Ramos (cell line): ENCODE results near the gene CYCS.
"Not testable (repeated sequence)": the region's sequence is repeated elsewhere in the genome, so short reads cannot be mapped to it uniquely, and the experiment has no call there.

Source experiments
- in situ Hi-C: fragments of 300-500 bp; cut with MboI; formaldehyde crosslinking; loops from one replicate; pipeline ENCODE4 v1.14.3; 2022; ENCODE audit warnings: low sequenced_read_pairs; ENCODE audit not compliant: unreplicated experiment

Gene CYCS

GRCh38 chr7:25119102-25119501 lies 6.0 kb downstream of the CYCS start:
- in situ Hi-C loops: no loop called here

GRCh38 chr7:25118048-25118753 lies 6.9 kb downstream of the CYCS start:
- in situ Hi-C loops: no loop called here

- in situ Hi-C loops: no loop called here
Observed at GRCh38 chr7:25117226-25118047, 7.6 kb downstream of the CYCS start.

- in situ Hi-C loops: no loop called here
Observed at GRCh38 chr7:25116621-25117020, 8.4 kb downstream of the CYCS start.

GRCh38 chr7:25110514-25110913 lies 14.5 kb downstream of the CYCS start:
- in situ Hi-C loops: not testable (repeated sequence)

- in situ Hi-C loops: no loop called here
Observed at GRCh38 chr7:25109276-25109675, 15.8 kb downstream of the CYCS start.

- in situ Hi-C loops: no loop called here
Observed at GRCh38 chr7:25105911-25106310, 19.1 kb downstream of the CYCS start.

GRCh38 chr7:25103773-25104172 lies 21.3 kb downstream of the CYCS start:
- in situ Hi-C loops: no loop called here

DNA sequence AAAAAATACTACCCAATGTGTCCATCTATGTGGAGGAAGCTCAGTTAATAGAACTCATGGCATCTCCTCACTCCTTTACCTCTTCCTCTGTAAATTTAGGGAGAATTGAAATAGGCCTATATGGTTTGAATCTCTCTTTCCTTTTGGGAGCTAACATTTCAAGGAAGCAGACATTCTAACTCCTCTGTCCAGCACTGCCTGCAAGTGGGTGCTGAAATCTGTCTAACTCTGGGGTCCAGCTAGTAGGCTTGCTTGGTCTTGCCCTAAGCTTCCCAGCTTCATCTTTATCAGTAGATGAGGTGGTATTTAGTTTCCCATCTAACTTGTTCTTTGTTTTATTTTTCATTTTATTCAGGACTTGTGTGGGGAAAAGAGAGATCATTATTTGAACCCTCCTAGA lies 23.2 kb downstream of the CYCS start:
- in situ Hi-C loops: no loop called here

GRCh38 chr7:25098096-25099046 lies 26.7 kb downstream of the CYCS start:
- in situ Hi-C loops: loop anchor here (25.0 kb wide), 1 partner anchor 811 kb away; the partner anchor contains the start of gene NPY

DNA sequence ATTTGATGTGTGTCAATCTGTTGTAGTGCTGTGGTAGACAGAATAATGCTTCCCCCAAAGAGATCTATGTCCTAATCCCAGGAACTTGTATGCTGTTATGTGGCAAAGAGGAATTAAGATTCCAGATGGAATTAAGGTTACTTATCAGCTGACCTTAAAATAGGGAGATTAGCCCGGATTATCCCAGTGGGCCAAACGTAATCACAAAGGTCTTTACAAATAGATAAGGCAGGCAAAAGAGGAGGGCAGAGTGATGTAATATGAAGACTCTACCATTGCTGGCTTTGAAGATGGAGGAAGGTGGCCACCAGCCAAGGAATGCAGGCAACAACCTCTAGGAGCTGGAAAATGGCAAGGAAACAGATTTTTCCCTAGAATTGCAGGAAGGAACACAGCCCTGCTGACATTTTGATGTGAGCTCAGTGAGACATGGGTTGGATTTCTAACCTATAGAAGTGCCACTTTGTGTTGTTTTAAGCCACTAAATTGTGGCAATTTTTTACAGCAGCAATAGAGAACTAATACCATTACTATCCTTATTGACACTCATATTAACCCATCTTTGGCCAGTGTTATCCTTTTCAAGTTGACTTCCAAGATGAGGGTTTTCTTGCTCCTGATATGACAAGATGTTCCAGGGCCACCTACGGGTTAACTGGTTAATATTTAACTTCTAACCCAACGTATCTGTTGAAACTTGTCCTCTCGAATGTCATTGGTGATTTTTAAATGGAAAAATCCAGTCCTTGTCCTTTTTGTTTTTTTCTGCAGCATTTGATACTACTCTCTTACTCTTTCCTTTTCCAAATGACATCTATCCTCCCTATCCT lies 29.3 kb downstream of the CYCS start:
- in situ Hi-C loops: loop anchor here (25.0 kb wide), 1 partner anchor 808 kb away; the partner anchor contains the start of gene NPY

DNA sequence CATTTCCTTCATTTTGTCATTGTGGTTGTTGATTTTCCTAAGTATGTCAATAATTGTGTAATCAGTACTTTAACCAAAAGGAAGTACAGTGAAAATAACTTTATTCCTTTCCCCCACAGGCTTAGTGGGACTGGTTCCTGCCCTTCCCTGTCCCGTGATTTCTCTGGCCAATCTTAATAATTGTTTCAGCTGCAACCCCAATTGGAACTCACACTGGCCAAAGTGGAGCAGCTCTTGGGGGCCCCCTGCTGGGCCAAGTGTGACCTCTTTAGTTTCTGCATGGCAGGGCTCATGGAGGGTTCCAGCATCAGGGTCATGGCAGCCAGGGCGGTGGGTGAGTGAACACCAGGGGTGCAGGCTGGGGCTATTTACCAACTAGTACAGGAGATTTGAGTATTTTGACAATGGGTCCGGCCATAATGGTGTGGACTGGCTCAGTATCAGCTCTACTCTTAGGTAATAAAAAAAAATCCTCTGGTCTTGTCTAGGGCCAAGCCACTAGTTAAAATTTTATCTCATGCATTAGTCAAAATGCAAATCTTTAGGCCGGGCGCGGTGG lies 31.7 kb downstream of the CYCS start:
- in situ Hi-C loops: loop anchor here (5.0 to 25.0 kb wide), 2 partner anchors 276 to 806 kb away; partner anchors contain the start of gene NPY

GRCh38 chr7:25091779-25092178 lies 33.3 kb downstream of the CYCS start:
- in situ Hi-C loops: loop anchor here (5.0 to 25.0 kb wide), 2 partner anchors 274 to 804 kb away; partner anchors contain the start of gene NPY

DNA sequence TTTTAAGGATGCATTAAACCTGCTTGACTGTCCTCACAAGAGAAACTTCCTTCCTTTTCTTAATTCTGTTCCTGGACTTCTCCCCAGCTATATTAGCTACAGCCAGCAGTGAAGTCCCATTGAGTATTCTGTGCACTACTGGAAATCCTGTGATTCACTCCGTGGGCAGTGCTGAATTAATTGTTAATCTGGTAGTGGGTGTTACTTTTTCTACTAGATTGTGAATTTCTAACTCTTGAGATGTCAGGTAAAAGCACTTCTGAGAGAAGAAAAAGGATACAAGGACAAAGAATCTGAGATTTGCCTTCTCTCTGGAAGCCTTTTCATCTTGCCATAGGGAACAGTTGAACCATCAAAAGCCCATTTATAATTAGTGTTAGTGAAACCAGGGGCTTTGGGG lies 33.9 kb downstream of the CYCS start:
- in situ Hi-C loops: loop anchor here (5.0 to 25.0 kb wide), 2 partner anchors 274 to 804 kb away; partner anchors contain the start of gene NPY

GRCh38 chr7:25090374-25090773 lies 34.7 kb downstream of the CYCS start:
- in situ Hi-C loops: loop anchor here (5.0 to 25.0 kb wide), 2 partner anchors 273 to 803 kb away; partner anchors contain the start of gene NPY

- in situ Hi-C loops: loop anchor here (25.0 kb wide), 1 partner anchor 801 kb away; the partner anchor contains the start of gene NPY
Observed at GRCh38 chr7:25087855-25088254, 37.2 kb downstream of the CYCS start.

GRCh38 chr7:25084821-25085220 lies 40.2 kb downstream of the CYCS start:
- in situ Hi-C loops: loop anchor here (25.0 kb wide), 1 partner anchor 798 kb away; the partner anchor contains the start of gene NPY

- in situ Hi-C loops: loop anchor here (25.0 kb wide), 1 partner anchor 796 kb away; the partner anchor contains the start of gene NPY
Observed at GRCh38 chr7:25083201-25083600, 41.9 kb downstream of the CYCS start.
